GM20000 (cell line): ENCODE data around the gene ENO2.
"Not testable (repeated sequence)": the region's sequence is repeated elsewhere in the genome, so short reads cannot be mapped to it uniquely, and the experiment has no call there.

ENCODE experiments used
- DNase-seq: peaks from one replicate; pipeline ENCODE4 v3.0.0; 2012; ENCODE audit warnings: low spot score
- TF ChIP-seq, protein P1 (sequence below): IDR thresholded peaks from 2 replicates; pipeline ENCODE4 v1.5.1; 2012; ENCODE audit warnings: mild to moderate bottlenecking, control low read depth; ENCODE audit errors: extremely low read depth, missing control alignments

The ENO2 gene

DNA sequence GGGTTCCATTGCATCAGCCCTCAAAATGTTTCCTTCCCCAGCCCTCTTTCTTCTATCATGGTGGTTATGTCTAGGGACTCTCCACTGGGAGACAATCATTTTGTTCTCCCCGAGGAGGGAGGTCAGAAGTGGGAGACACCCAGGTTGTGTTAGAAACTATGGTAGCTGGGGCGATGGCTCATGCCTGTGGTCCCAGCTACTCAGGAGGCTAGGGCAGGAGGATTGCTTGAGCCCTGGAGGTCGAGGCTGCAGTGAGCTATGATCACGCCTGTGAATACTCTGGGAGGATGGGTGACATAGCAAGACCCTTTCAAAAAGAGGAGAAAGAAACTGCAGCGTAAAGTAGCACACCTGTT, 22.8 kb upstream of the ENO2 start:
- DNase-seq: no peak

GRCh38 chr12:6892683-6893082, 21.7 kb upstream of the ENO2 start:
- DNase-seq: not testable (repeated sequence)

More for the DNA sequence above, 22.8 kb upstream of the ENO2 start:
- TF ChIP-seq, protein P1, sequence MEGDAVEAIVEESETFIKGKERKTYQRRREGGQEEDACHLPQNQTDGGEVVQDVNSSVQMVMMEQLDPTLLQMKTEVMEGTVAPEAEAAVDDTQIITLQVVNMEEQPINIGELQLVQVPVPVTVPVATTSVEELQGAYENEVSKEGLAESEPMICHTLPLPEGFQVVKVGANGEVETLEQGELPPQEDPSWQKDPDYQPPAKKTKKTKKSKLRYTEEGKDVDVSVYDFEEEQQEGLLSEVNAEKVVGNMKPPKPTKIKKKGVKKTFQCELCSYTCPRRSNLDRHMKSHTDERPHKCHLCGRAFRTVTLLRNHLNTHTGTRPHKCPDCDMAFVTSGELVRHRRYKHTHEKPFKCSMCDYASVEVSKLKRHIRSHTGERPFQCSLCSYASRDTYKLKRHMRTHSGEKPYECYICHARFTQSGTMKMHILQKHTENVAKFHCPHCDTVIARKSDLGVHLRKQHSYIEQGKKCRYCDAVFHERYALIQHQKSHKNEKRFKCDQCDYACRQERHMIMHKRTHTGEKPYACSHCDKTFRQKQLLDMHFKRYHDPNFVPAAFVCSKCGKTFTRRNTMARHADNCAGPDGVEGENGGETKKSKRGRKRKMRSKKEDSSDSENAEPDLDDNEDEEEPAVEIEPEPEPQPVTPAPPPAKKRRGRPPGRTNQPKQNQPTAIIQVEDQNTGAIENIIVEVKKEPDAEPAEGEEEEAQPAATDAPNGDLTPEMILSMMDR: no peak

DNA sequence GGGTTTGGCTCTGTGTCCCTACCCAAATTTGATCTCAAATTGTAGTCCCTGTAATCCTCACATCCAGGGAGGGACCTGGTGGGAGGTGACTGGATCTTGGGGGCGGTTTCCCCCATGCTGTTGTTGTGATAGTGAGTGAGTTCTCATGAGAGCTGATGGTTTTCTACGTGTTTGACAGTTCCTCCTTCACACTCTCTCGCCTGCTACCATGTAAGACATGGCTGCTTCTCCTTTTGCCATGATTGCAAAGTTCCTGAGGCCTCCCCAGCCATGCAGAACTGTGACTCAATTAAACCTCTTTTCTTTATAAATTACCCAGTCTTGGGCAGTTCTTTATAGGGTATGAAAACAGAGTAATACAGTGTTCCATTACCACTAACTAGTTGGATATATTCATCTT, 20.1 kb upstream of the ENO2 start:
- TF ChIP-seq, protein P1: no peak
- DNase-seq: no peak

DNA sequence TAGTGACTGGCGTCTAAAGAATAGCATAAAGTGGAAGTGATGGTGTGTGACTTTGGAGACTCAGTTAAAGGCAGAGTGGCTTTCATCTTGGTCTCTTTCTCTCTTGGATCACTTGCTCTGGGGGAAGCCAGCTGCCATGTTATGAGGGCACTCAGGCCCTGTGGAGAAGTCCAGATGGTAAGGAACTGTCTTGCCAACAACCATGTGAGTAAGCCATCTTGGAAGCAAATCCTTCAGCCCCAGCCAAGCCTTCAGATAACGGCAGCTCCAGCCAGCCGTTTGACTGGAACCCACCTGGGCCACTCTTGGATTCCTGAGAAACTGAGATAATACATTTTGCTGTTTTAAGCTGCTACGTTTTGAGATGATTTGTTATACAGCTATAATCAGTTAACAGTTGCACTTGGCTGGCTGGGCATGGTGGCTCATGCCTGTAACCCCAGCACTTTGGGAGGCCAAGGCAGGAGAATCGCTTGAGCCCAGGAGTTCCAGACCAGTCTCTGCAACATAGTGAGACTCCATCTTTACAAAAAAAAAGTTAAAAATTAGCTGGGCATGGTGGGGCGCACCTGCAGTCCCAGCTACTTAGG, 17.4 kb upstream of the ENO2 start:
- TF ChIP-seq, protein P1: no peak
- no peak for DNase-seq

DNA sequence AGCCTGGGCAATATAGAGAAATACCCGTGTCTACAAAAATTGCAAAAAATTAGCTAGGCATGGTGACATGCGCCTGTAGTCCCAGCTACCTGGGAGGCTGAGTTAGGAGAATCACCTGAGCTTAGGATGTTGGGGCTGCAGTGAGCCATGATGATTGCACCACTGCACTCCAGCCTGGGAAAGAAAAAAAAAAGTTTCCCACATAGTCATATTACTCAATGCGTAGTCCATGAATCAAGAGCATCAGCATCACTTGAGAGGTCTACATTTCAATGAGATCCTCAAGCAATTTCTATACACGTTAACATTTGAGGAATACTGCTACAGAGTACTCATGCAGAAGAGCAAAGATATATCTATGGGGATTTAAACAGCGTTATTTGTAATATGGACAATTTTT, 15.0 kb upstream of the ENO2 start:
- DNase-seq: no peak
- TF ChIP-seq, protein P1: no peak

- DNase-seq: no peak
These were observed 14.4 kb upstream of the ENO2 start for GRCh38 chr12:6899837-6900519.

DNA sequence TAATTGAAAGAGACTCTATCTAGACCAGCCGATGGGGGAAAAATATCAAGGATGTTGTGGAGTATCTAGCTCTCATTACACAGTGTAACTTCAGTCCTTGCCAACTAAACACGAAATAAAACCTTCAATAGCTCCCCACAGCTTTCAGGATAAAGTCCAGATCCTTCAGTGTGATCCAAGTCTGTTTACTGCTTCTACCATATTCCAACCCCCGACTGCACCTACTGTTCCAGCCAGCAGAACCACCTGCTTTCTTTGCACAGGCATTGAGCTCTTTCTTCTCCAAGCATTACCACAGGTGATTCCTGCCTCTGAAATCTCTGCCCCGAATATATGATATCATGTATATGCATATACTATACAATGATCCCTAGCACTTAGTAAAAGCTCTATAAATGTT, 11.9 kb upstream of the ENO2 start:
- no peak for DNase-seq
- TF ChIP-seq, protein P1: no peak

More at GRCh38 chr12:6899837-6900519, 14.4 kb upstream of the ENO2 start:
- TF ChIP-seq, protein P1: no peak

- TF ChIP-seq, protein P1: no peak
- DNase-seq: no peak
These were observed 10.7 kb upstream of the ENO2 start for GRCh38 chr12:6903722-6904121.
